Measurements from ENCODE around the gene CIB2.

DNA sequence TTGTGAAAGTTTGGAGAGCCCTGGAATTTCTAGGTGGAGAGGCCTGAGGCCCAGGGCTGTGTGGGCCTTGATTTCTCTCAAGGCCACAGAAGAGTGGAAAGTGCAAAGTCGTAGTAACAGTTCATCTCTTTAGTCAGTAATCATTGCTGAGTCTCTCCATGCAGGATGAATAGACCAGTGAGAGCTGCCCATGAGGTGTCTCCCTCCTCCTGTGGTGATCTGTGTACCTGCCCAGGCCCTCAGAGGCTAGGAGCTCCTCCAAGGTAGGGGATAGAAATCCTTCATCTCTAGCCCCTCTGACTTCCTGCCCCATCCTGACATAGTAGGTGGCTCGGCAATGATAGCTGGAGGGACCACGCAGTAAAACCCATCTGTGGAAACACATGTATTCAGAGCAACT is 11.1 kb upstream of the CIB2 start:
- TF ChIP-seq, protein P1, sequence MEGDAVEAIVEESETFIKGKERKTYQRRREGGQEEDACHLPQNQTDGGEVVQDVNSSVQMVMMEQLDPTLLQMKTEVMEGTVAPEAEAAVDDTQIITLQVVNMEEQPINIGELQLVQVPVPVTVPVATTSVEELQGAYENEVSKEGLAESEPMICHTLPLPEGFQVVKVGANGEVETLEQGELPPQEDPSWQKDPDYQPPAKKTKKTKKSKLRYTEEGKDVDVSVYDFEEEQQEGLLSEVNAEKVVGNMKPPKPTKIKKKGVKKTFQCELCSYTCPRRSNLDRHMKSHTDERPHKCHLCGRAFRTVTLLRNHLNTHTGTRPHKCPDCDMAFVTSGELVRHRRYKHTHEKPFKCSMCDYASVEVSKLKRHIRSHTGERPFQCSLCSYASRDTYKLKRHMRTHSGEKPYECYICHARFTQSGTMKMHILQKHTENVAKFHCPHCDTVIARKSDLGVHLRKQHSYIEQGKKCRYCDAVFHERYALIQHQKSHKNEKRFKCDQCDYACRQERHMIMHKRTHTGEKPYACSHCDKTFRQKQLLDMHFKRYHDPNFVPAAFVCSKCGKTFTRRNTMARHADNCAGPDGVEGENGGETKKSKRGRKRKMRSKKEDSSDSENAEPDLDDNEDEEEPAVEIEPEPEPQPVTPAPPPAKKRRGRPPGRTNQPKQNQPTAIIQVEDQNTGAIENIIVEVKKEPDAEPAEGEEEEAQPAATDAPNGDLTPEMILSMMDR (IDR thresholded peaks at IDR 0.05): no peak
- no peak for TF ChIP-seq POLR2A (IDR thresholded peaks at IDR 0.05)
